Fibroblast of lung (primary cell): Measurements from ENCODE around the gene UVRAG.

ENCODE experiments used
- CTCF ChIP-seq, 2 donors: IDR thresholded peaks in 1 of 2; conservative IDR thresholded peaks in 1 of 2; 1 replicate in 1 of 2; 2 replicates in 1 of 2; pipeline ENCODE4 v1.5.1; 2011 to 2012; ENCODE audit warnings: low read length in 2 of 2, control low read depth in 1 of 2, inconsistent platforms in 1 of 2, low read depth in 1 of 2, mild to moderate bottlenecking in 1 of 2
- EZH2 ChIP-seq: IDR thresholded peaks from 2 replicates; pipeline ENCODE4 v1.5.1; 2012; ENCODE audit warnings: low read length, control low read depth, mild to moderate bottlenecking; ENCODE audit errors: missing control alignments

GRCh38 chr11:75858042-75858441 lies 43.0 kb downstream of the UVRAG start:
- TF ChIP-seq EZH2 (no peak), CTCF (conservative IDR thresholded peaks at IDR 0.05 in 1 of 2, IDR thresholded peaks at IDR 0.05 in 1 of 2; ENCODE audit: low read depth in 1 of 2, low read length in 2 of 2) (no peak)
